D721Med (cell line): ENCODE measurements around the gene KBTBD2.
A peak's percentile ranks its signal among the peaks of the same experiment; 100 is the strongest.

Experiments
- DNase-seq: peaks from one replicate; pipeline ENCODE4 v3.0.0; 2011; ENCODE audit warnings: low spot score; ENCODE audit not compliant: insufficient read length
- FAIRE-seq: peaks from 2 replicates; lab custom pipeline; 2011; peaks lifted over from hg19 to GRCh38; lab: Jason Lieb, UNC
- TF ChIP-seq, protein P1 (sequence below): IDR thresholded peaks from 2 replicates; pipeline ENCODE4 v1.5.1; 2012; ENCODE audit warnings: mild to moderate bottlenecking, control low read depth; ENCODE audit not compliant: insufficient read depth; ENCODE audit errors: missing control alignments

Gene KBTBD2

GRCh38 chr7:32893722-32894121 lies 2.2 kb upstream of the KBTBD2 start:
- FAIRE-seq: no peak
- TF ChIP-seq, protein P1, sequence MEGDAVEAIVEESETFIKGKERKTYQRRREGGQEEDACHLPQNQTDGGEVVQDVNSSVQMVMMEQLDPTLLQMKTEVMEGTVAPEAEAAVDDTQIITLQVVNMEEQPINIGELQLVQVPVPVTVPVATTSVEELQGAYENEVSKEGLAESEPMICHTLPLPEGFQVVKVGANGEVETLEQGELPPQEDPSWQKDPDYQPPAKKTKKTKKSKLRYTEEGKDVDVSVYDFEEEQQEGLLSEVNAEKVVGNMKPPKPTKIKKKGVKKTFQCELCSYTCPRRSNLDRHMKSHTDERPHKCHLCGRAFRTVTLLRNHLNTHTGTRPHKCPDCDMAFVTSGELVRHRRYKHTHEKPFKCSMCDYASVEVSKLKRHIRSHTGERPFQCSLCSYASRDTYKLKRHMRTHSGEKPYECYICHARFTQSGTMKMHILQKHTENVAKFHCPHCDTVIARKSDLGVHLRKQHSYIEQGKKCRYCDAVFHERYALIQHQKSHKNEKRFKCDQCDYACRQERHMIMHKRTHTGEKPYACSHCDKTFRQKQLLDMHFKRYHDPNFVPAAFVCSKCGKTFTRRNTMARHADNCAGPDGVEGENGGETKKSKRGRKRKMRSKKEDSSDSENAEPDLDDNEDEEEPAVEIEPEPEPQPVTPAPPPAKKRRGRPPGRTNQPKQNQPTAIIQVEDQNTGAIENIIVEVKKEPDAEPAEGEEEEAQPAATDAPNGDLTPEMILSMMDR: no peak
- DNase-seq: no peak

GRCh38 chr7:32893207-32893524 lies 1.6 kb upstream of the KBTBD2 start:
- FAIRE-seq: no peak
- TF ChIP-seq, protein P1: no peak
- DNase-seq: no peak

DNA sequence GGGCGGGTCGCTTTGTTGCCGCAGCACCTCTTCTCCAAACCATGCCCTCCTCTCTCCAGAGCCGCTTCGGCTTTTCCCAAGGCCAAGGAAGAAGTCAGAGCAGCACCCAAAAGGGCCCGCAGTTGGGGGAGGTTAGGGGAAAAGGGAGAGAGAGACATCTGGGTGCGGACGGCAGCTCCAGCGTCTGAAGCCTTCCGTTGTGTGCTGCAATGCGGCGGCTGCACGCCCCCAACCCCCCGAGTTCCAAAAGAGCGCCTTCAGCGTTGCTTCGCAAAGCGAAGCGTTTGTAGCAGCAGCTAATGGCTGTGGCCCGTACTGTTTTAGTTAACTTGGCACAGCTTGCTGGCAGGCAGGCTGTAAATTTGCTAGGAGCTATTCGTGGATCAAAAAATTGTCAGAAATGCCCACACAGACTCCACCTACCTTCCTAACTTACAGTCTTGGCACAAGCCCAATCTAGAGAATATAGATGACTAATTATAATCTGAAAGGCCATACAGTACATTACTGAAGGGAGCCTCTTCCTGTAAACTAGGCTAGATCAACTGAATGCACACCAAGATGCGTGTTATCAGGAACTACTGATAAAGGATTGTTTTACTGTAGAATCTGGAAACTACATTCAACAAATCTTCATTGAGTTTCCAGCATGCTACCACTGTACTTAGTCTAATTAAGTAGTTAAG lies 1.1 kb upstream of the KBTBD2 start:
- DNase-seq (no peak), FAIRE-seq (no peak)
- TF ChIP-seq, protein P1: no peak

GRCh38 chr7:32891800-32892520 lies 400 bp upstream of the KBTBD2 start:
- TF ChIP-seq, protein P1: no peak
- no peak for FAIRE-seq
- DNase-seq: peak; percentile 39

GRCh38 chr7:32890793-32891042 lies 842 bp downstream of the KBTBD2 start:
- TF ChIP-seq, protein P1: no peak
- no peak for DNase-seq
- no peak for FAIRE-seq

- FAIRE-seq (peak; percentile 16), DNase-seq (no peak)
- TF ChIP-seq, protein P1: no peak
These were observed 1.4 kb downstream of the KBTBD2 start for GRCh38 chr7:32890010-32890792.
